ENCODE measurements around the gene CPTP.
"Not testable (repeated sequence)": the region's sequence is repeated elsewhere in the genome, so short reads cannot be mapped to it uniquely, and the experiment has no call there.

CPTP gene

GRCh38 chr1:1307261-1307922, 17.2 kb upstream of the CPTP start:
- peak; percentile 46 for DNase-seq (ENCODE audit: low read depth)

GRCh38 chr1:1307923-1308755, 16.5 kb upstream of the CPTP start, which contains the start of the genes ACAP3 and PUSL1:
Gene ACAP3, minus strand, starts transcription at chr1:1307930. Its CDS starts 115 bp downstream, at chr1:1307815.
Gene PUSL1, plus strand, starts transcription at chr1:1308597. Its CDS starts 47 bp downstream, at chr1:1308644.
- peak; percentile 91 for DNase-seq (ENCODE audit: low read depth)

- no peak for DNase-seq (ENCODE audit: low read depth)
These were observed 15.8 kb upstream of the CPTP start for GRCh38 chr1:1308756-1309250.

- DNase-seq (ENCODE audit: low read depth): peak; percentile 35
These were observed 15.1 kb upstream of the CPTP start for GRCh38 chr1:1309251-1310108.

GRCh38 chr1:1310109-1310385, 14.6 kb upstream of the CPTP start:
- no peak for DNase-seq (ENCODE audit: low read depth)

GRCh38 chr1:1310476-1311053, 14.0 kb upstream of the CPTP start:
- DNase-seq (ENCODE audit: low read depth): no peak

- no peak for DNase-seq (ENCODE audit: low read depth)
These were observed 13.2 kb upstream of the CPTP start for GRCh38 chr1:1311107-1312104.

GRCh38 chr1:1312450-1313314, 11.9 kb upstream of the CPTP start:
- DNase-seq (ENCODE audit: low read depth): no peak

- DNase-seq (ENCODE audit: low read depth): no peak
These were observed 10.9 kb upstream of the CPTP start for GRCh38 chr1:1313500-1314236.

- DNase-seq (ENCODE audit: low read depth): no peak
These were observed 10.4 kb upstream of the CPTP start for GRCh38 chr1:1314237-1314586.

- DNase-seq (ENCODE audit: low read depth): no peak
These were observed 9.8 kb upstream of the CPTP start for GRCh38 chr1:1314678-1315335.

GRCh38 chr1:1315435-1315954, 9.1 kb upstream of the CPTP start:
- no peak for DNase-seq (ENCODE audit: low read depth)

GRCh38 chr1:1316199-1316598, 8.4 kb upstream of the CPTP start:
- DNase-seq (ENCODE audit: low read depth): not testable (repeated sequence)

GRCh38 chr1:1317420-1317819, 7.2 kb upstream of the CPTP start:
- DNase-seq (ENCODE audit: low read depth): no peak

GRCh38 chr1:1318131-1318652, 6.4 kb upstream of the CPTP start:
- peak; percentile 96 for DNase-seq (ENCODE audit: low read depth)

GRCh38 chr1:1318777-1319645, 5.6 kb upstream of the CPTP start:
- no peak for DNase-seq (ENCODE audit: low read depth)

- DNase-seq (ENCODE audit: low read depth): no peak
These were observed 5.0 kb upstream of the CPTP start for GRCh38 chr1:1319646-1319941.
